ENCODE measurements around the gene ADCY3. TPM values are rescaled to one million over a fixed set of nuclear protein-coding genes. Genes with fewer than 3 reads are reported as not detected.

The ADCY3 gene
- total RNA-seq, 4 donors from 2014 or later = 11.7 to 80.2 (median 22.6) TPM

DNA sequence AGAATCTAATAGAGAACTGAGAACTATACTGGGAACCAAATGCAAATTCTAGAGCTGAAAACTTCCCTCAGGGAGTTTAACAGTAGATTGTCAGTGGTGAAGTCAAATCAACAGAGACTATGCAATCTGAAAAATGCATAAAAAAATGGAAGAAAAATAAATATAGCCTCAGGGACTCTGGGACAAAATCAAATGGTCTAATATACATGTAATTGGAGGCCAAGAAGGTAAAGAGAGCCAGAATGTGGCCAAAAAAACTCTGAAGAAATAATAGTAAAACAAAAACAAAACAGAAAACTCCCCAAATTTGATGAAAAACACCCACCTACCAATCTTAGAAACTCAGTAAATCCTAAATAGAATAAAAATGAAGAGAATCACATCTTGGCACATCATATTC lies 35.2 kb upstream of the ADCY3 start:
- Histone ChIP-seq H3K27ac (no peak overlapping the region), H3K27me3 (no peaks in the 10 kb centered on the region), H3K36me3 (peaks cover 0 to 51% (median 27%) of the 10 kb centered on the region in 4 donors), H3K4me3 (no peak overlapping the region), H3K4me1 (peaks cover 0 to 3% (median under 1%) of the 10 kb centered on the region in 4 donors), H3K9me3 (peaks cover 8% of the 10 kb centered on the region in 2 donors)
- TF ChIP-seq, protein P1, sequence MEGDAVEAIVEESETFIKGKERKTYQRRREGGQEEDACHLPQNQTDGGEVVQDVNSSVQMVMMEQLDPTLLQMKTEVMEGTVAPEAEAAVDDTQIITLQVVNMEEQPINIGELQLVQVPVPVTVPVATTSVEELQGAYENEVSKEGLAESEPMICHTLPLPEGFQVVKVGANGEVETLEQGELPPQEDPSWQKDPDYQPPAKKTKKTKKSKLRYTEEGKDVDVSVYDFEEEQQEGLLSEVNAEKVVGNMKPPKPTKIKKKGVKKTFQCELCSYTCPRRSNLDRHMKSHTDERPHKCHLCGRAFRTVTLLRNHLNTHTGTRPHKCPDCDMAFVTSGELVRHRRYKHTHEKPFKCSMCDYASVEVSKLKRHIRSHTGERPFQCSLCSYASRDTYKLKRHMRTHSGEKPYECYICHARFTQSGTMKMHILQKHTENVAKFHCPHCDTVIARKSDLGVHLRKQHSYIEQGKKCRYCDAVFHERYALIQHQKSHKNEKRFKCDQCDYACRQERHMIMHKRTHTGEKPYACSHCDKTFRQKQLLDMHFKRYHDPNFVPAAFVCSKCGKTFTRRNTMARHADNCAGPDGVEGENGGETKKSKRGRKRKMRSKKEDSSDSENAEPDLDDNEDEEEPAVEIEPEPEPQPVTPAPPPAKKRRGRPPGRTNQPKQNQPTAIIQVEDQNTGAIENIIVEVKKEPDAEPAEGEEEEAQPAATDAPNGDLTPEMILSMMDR (IDR thresholded peaks at IDR 0.05) = no peak
- no peak for TF ChIP-seq POLR2A (IDR thresholded peaks at IDR 0.05)
- TF ChIP-seq POLR2AphosphoS5 (IDR thresholded peaks at IDR 0.05) = no peak
- no peak for TF ChIP-seq EP300 (IDR thresholded peaks at IDR 0.05; ENCODE audit: low read depth)
- DNase-seq = no peak
- in situ Hi-C loops (cut with MboI; ENCODE audit: low pct_ligation_motif_present in 1 of 4, low pct_unique_long_range_greater_than_20kb in 1 of 4, low sequenced_read_pairs in 3 of 4) = no loop called here
- intact Hi-C loops (cut with DNase I; ENCODE audit: low total_unique reads) = no loop called here

- DNase-seq = no peak
- peaks cover 0 to 51% (median 17%) of the 10 kb centered on the region in 4 donors for H3K36me3 ChIP-seq
- in situ Hi-C loops (cut with MboI; ENCODE audit: low pct_ligation_motif_present in 1 of 4, low pct_unique_long_range_greater_than_20kb in 1 of 4, low sequenced_read_pairs in 3 of 4) = no loop called here
Measured at GRCh38 chr2:24950102-24950501, 30.1 kb upstream of the ADCY3 start.

DNA sequence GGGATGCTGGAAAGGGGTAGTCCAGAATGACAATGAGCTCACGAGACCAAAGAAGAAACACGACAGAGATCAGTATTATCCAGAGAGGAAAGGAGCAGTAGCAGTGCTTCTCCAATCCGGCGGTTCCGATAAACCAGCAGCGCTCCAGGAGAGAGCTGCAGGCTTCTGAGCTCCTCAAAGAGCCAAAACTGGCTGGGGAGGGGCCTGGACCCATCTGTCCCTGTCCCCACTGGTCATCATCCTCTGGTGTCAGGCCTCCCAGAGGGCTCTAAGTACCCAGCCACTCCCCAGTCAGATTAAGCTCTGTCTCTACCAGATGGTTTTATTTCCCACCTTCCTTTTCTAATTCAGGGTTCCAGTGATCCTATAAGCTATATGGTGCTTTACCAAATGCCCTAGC lies 28.5 kb upstream of the ADCY3 start:
- TF ChIP-seq POLR2AphosphoS5 (IDR thresholded peaks at IDR 0.05) (no peak), EP300 (IDR thresholded peaks at IDR 0.05; ENCODE audit: low read depth) (no peak), POLR2A (IDR thresholded peaks at IDR 0.05) (no peak)
- TF ChIP-seq, protein P1 (IDR thresholded peaks at IDR 0.05) = no peak
- 43 to 89% methylated on average over 1 to 6 of the region's 6 CpGs for WGBS, 2 donors (ENCODE audit: low coverage in 1 of 2)
- H3K4me1 ChIP-seq = no peaks in the 10 kb centered on the region
- no peaks in the 10 kb centered on the region for H3K9me3 ChIP-seq
- no peaks in the 10 kb centered on the region for H3K27me3 ChIP-seq
- peaks cover 0 to 45% (median 13%) of the 10 kb centered on the region in 4 donors for H3K36me3 ChIP-seq
- intact Hi-C loops (cut with DNase I; ENCODE audit: low total_unique reads) (no loop called here), in situ Hi-C loops (cut with MboI; ENCODE audit: low pct_ligation_motif_present in 1 of 4, low pct_unique_long_range_greater_than_20kb in 1 of 4, low sequenced_read_pairs in 3 of 4) (no loop called here)
- H3K4me3 ChIP-seq = no peak overlapping the region
- H3K27ac ChIP-seq = no peak overlapping the region
- DNase-seq = no peak

More at GRCh38 chr2:24950102-24950501, 30.1 kb upstream of the ADCY3 start:
- Histone ChIP-seq H3K27ac (no peak overlapping the region), H3K4me3 (no peak overlapping the region), H3K9me3 (peaks cover 0 to 3% of the 10 kb centered on the region in 2 donors), H3K4me1 (no peaks in the 10 kb centered on the region), H3K27me3 (no peaks in the 10 kb centered on the region)
- 92 to 95% methylated on average over 6 to 7 of the region's 7 CpGs for WGBS, 2 donors (ENCODE audit: low coverage in 1 of 2)
- intact Hi-C loops (cut with DNase I; ENCODE audit: low total_unique reads) = no loop called here
- TF ChIP-seq EP300 (IDR thresholded peaks at IDR 0.05; ENCODE audit: low read depth) (no peak), POLR2AphosphoS5 (IDR thresholded peaks at IDR 0.05) (no peak), POLR2A (IDR thresholded peaks at IDR 0.05) (no peak)
- TF ChIP-seq, protein P1 (IDR thresholded peaks at IDR 0.05) = no peak

DNA sequence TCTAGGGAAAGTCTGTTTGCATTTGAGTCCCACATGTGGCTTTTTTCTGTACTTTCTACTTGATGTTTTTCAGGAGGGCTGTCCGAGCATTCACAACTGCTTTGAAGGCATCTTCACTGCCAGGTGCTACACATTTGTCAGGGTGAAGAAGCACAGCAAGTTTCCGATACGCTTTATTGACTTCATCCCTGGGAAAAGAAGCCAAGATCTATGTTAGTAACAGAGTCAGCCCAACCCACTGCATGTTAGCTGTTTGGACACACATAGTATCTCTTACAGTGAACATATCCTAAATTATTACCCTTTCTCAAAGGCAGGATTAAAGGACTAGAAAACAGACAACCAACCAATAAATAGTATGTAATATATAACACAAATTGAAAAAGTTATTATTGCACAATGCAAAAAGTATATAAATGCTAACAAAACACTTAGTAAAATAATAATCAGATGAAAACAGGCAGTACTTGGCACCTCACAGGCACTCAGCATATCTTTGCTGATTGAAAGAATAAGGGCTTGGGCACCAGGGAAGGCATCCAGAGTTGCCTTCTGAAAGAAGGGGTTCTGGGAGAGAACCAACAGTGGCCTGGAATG lies 27.6 kb upstream of the ADCY3 start:
- Histone ChIP-seq H3K36me3 (peaks cover 0 to 45% (median 13%) of the 10 kb centered on the region in 4 donors), H3K27ac (no peak overlapping the region), H3K4me3 (no peak overlapping the region), H3K9me3 (no peaks in the 10 kb centered on the region), H3K27me3 (no peaks in the 10 kb centered on the region), H3K4me1 (no peaks in the 10 kb centered on the region)
- in situ Hi-C loops (cut with MboI; ENCODE audit: low pct_ligation_motif_present in 1 of 4, low pct_unique_long_range_greater_than_20kb in 1 of 4, low sequenced_read_pairs in 3 of 4) = no loop called here
- 90% methylated on average over 3 of the region's 3 CpGs; no CpG with 5 or more reads in 1 of the 2 donors for WGBS, 2 donors (ENCODE audit: low coverage in 1 of 2)
- TF ChIP-seq EP300 (IDR thresholded peaks at IDR 0.05; ENCODE audit: low read depth) (no peak), POLR2AphosphoS5 (IDR thresholded peaks at IDR 0.05) (no peak), POLR2A (IDR thresholded peaks at IDR 0.05) (no peak)
- TF ChIP-seq, protein P1 (IDR thresholded peaks at IDR 0.05) = no peak
- DNase-seq = no peak
- intact Hi-C loops (cut with DNase I; ENCODE audit: low total_unique reads) = no loop called here
